IPS-20b (cell line): Measurements from ENCODE around the gene RPTN.

ENCODE experiments used
- H3K27ac ChIP-seq: one replicate; pipeline ENCODE4 v1.5.1; 2013; ENCODE audit warnings: low read length
- H3K27me3 ChIP-seq: 2 replicates; pipeline ENCODE4 v1.6.1; 2013; ENCODE audit warnings: mild to moderate bottlenecking, low read length, inconsistent platforms; ENCODE audit not compliant: insufficient read depth
- H3K36me3 ChIP-seq: 2 replicates; pipeline ENCODE4 v1.6.1; 2013; ENCODE audit warnings: low read depth, mild to moderate bottlenecking, inconsistent platforms, low read length, moderate library complexity; ENCODE audit not compliant: insufficient read depth
- H3K4me1 ChIP-seq: 2 replicates; pipeline ENCODE4 v1.6.1; 2013; ENCODE audit warnings: mild to moderate bottlenecking, control low read depth, inconsistent platforms, low read length, moderate library complexity; ENCODE audit not compliant: insufficient read depth
- H3K4me3 ChIP-seq: 2 replicates; pipeline ENCODE4 v1.5.1; 2013; ENCODE audit warnings: mild to moderate bottlenecking, low read length, inconsistent platforms
- H3K9ac ChIP-seq: 2 replicates; pipeline ENCODE4 v1.6.1; 2013; ENCODE audit warnings: low read depth, mild to moderate bottlenecking, inconsistent platforms, low read length, moderate library complexity
- H3K9me3 ChIP-seq: 2 replicates; pipeline ENCODE4 v1.6.1; 2013; ENCODE audit warnings: mild to moderate bottlenecking, low read depth, low read length, inconsistent platforms; ENCODE audit not compliant: insufficient read depth

Gene RPTN

DNA sequence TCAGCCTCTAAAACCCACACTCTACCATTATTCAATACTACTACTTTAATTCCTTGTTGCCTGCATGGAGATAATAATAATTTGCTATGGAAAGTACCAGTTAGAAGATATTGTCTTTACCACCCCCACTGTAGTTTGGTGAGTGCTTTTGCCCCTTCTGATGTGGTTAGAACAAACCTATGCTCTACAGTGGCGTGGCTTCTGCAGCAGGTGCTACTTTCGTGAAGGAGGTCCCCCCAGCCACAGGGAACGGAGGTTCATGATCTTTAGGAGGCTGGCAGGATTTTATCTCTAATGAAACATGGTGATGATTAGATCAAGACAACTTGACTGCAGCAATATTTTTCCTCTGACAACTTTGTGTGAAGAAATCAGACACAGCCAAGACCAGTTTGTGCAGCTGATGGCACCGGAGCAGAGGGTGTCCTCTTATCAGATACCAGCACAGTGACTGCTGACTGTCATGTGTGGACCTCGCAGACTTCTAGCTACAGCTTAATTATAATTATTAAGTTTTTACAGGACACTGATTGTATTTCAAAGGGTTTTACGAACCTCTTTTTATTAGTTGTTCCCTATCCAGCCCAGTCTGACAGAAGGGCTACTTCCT lies 33.1 kb downstream of the RPTN start:
- Histone ChIP-seq H3K36me3 (no peaks in the 10 kb centered on the region), H3K27me3 (peaks cover 2% of the 10 kb centered on the region; the same call in 1 of the 2 replicates), H3K4me3 (no peak overlapping the region), H3K9ac (no peak overlapping the region), H3K9me3 (no peaks in the 10 kb centered on the region), H3K4me1 (no peaks in the 10 kb centered on the region), H3K27ac (no peak overlapping the region)

DNA sequence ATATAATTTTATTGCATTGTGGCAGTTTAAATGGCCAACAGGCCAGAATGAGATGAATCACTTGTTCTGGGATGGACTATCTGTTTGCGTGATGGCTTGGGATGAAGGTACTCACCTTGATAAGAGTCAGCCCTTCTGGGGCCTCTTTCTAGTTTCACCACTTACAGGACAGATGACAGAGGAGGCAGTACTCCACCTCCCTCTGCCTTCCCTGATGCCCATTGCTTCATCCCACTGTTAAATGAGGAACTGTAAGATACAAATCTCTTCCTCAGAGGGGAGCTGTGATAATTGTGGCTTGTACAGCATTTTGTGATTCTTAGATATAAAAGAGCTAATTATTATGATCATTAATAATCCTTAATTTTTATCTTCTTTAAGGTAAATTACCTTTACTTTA lies 40.1 kb downstream of the RPTN start:
- Histone ChIP-seq H3K36me3 (no peaks in the 10 kb centered on the region), H3K9ac (no peak overlapping the region), H3K27me3 (peaks cover 37% of the 10 kb centered on the region), H3K4me1 (no peaks in the 10 kb centered on the region), H3K4me3 (no peak overlapping the region), H3K9me3 (no peaks in the 10 kb centered on the region), H3K27ac (no peak overlapping the region)

GRCh38 chr1:152115344-152115743 lies 43.7 kb downstream of the RPTN start, which contains the start of gene TCHH:
Gene TCHH (minus strand): TSS chr1:152115444. CDS start chr1:152114080, 1,364 bp downstream.
- peaks cover 3% of the 10 kb centered on the region for H3K9me3 ChIP-seq
- H3K27me3 ChIP-seq, result peaks cover 69% of the 10 kb centered on the region
- no peaks in the 10 kb centered on the region for H3K36me3 ChIP-seq
- H3K9ac ChIP-seq, result no peak within 1 kb of the TSS
- no peak within 1 kb of the TSS for H3K4me3 ChIP-seq
- H3K4me1 ChIP-seq, result peaks cover 13% of the 10 kb centered on the region; the same call in 1 of the 2 replicates
- H3K27ac ChIP-seq, result no peak within 1 kb of the TSS

- H3K27me3 ChIP-seq, result peaks cover 93% of the 10 kb centered on the region
- no peaks in the 10 kb centered on the region for H3K36me3 ChIP-seq
- no peak overlapping the region for H3K9ac ChIP-seq
- peaks cover 27% of the 10 kb centered on the region for H3K9me3 ChIP-seq
- H3K4me3 ChIP-seq, result peak overlapping the region; percentile 59; the same call in 1 of the 2 replicates
- peaks cover 13% of the 10 kb centered on the region; the same call in 1 of the 2 replicates for H3K4me1 ChIP-seq
- no peak overlapping the region for H3K27ac ChIP-seq
Measured at GRCh38 chr1:152112885-152113432, 46.1 kb downstream of the RPTN start.

- peaks cover 13% of the 10 kb centered on the region; the same call in 1 of the 2 replicates for H3K4me1 ChIP-seq
- no peak overlapping the region for H3K9ac ChIP-seq
- peaks cover 34% of the 10 kb centered on the region for H3K9me3 ChIP-seq
- H3K27ac ChIP-seq, result no peak overlapping the region
- H3K36me3 ChIP-seq, result no peaks in the 10 kb centered on the region
- peaks cover 99% of the 10 kb centered on the region for H3K27me3 ChIP-seq
- peak overlapping the region; percentile 59 for H3K4me3 ChIP-seq
Measured at GRCh38 chr1:152112101-152112884, 46.7 kb downstream of the RPTN start.

GRCh38 chr1:152111515-152111968 lies 47.5 kb downstream of the RPTN start:
- Histone ChIP-seq H3K27me3 (peaks cover 100% of the 10 kb centered on the region), H3K27ac (no peak overlapping the region), H3K9me3 (peaks cover 37% of the 10 kb centered on the region), H3K9ac (no peak overlapping the region; the same call in 1 of the 2 replicates), H3K36me3 (no peaks in the 10 kb centered on the region), H3K4me3 (peak overlapping the region; percentile 56), H3K4me1 (peaks cover 13% of the 10 kb centered on the region; the same call in 1 of the 2 replicates)

DNA sequence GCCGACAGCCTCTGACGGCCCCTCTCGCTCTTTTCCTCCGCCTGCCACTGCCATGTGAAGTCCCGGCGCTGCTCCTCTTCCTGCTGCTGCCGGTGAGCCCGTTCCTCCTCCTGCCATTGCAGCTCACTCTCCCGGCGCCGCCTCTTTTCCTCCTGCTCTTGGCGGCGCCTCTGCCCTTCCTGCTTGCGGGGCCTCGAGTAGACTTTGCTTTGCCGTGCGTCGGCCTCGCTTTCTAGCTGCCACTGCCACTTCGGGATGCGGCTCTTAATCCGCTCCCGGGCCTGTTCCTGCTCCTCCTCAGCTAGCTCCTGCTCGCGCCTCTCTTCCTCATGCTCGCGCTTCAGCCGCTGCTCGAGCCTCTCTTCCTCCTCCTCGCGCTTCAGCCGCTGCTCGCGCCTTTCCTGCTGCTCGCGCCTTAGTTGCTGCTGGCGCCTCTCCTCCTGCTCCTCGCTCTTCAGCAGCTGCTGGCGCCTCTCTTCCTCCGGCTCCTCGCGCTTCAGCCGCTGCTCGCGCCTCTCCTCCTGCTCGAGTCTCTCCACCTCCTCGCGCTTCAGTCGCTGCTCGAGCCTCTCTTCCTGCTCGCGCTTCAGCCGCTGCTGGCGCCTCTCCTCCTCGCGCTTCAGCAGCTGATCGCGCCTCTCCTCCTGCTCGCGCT lies 48.0 kb downstream of the RPTN start:
- peaks cover 13% of the 10 kb centered on the region; the same call in 1 of the 2 replicates for H3K4me1 ChIP-seq
- peaks cover 37% of the 10 kb centered on the region for H3K9me3 ChIP-seq
- H3K4me3 ChIP-seq, result peak overlapping the region; percentile 56
- peak overlapping the region; percentile 17; the same call in 1 of the 2 replicates for H3K9ac ChIP-seq
- H3K36me3 ChIP-seq, result no peaks in the 10 kb centered on the region
- peaks cover 100% of the 10 kb centered on the region for H3K27me3 ChIP-seq
- H3K27ac ChIP-seq, result no peak overlapping the region

DNA sequence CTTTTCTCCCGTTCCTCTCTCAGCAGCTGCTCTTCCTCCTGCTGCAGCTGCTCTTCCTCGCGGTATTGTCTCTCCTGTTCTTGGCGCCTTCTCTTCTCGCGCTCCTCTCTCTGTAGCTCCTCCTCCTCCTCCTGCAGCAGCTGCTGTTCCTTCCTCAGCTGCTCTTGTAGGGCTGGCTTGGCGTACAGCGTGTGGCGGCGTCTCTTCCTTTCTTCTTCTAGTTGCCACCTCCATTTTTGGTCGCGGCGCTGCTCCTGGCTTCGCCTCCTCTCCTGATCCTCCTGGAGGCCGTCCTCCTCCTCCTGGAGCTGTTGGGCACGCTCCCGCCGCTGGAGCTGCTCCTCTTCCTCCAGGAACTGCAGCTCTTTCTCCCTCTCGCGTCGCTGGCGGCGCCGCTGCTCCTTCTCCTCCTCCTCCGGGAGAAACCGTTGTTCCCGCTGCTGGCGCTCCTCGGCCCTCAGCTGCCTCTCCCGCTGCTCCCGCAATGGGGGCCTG lies 48.6 kb downstream of the RPTN start:
- Histone ChIP-seq H3K4me1 (peaks cover 13% of the 10 kb centered on the region; the same call in 1 of the 2 replicates), H3K9ac (no peak overlapping the region; the same call in 1 of the 2 replicates), H3K9me3 (peaks cover 37% of the 10 kb centered on the region), H3K36me3 (no peaks in the 10 kb centered on the region), H3K27me3 (peaks cover 100% of the 10 kb centered on the region), H3K4me3 (peak overlapping the region; percentile 56; the same call in 1 of the 2 replicates), H3K27ac (no peak overlapping the region)

GRCh38 chr1:152109998-152110294 lies 49.1 kb downstream of the RPTN start:
- Histone ChIP-seq H3K9ac (no peak overlapping the region), H3K4me1 (peaks cover 13% of the 10 kb centered on the region; the same call in 1 of the 2 replicates), H3K9me3 (peaks cover 37% of the 10 kb centered on the region), H3K27ac (no peak overlapping the region), H3K36me3 (no peaks in the 10 kb centered on the region), H3K4me3 (peak overlapping the region; percentile 56; the same call in 1 of the 2 replicates), H3K27me3 (peaks cover 100% of the 10 kb centered on the region)

DNA sequence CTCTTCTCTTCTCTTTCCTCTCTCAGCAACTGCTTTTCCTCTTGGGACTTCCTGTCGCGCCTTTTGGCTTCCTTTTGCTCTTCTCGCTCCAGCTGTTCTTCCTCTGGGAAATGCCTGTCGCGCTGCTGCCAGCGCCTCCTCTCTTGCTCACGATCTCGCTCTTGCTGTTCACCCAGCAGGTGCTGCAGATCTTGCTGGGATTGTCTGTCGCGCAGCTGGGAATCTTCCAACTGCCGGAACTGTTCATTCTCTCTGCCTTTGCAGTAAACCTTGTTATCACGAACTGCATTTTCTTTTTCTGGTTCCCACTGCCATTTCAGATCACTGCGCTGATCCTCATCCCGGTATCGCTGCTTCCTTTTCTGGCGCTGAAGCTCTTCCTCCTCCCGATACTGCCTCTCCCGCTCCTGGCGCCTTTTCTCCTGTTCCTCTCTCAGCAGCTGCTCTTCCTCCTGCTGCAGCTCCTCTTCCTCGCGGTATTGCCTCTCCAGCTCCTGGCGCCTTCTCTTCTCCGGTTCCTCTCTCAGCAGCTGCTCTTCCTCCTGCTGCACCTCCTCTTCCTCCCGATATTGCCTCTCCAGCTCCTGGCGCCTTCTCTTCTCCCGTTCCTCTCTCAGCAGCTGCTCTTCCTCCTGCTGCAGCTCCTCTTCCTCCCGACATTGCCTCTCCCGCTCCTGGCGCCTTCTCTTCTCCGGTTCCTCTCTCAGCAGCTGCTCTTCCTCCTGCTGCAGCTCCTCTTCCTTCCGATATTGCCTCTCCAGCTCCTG lies 49.6 kb downstream of the RPTN start:
- Histone ChIP-seq H3K27me3 (peaks cover 100% of the 10 kb centered on the region), H3K9ac (no peak overlapping the region), H3K36me3 (no peaks in the 10 kb centered on the region), H3K4me1 (peaks cover 13% of the 10 kb centered on the region; the same call in 1 of the 2 replicates), H3K9me3 (peaks cover 37% of the 10 kb centered on the region), H3K27ac (no peak overlapping the region), H3K4me3 (peak overlapping the region; percentile 56; the same call in 1 of the 2 replicates)
